B cell (primary cell): ENCODE data around the gene MYRFL. TPM values are rescaled to one million over a fixed set of nuclear protein-coding genes. Genes with fewer than 3 reads are reported as not detected.

Source experiments
- ATAC-seq: fragments of 200-7000 bp; cut with Tn5 transposase; one replicate; pipeline ENCODE4 v1.10.0; 2021; ENCODE audit warnings: low read depth, mild to moderate bottlenecking, moderate number of reproducible peaks, moderate library complexity
- CTCF ChIA-PET: fragments of 350-600 bp; sonication (Branson Sonifier 250); formaldehyde crosslinking; loops from one replicate; lab custom pipeline; 2021; ENCODE audit warnings: antibody characterized with exemption, inconsistent platforms; lab: Charles Lee
- POLR2A ChIA-PET: fragments of 350-600 bp; sonication (Branson Sonifier 250); formaldehyde crosslinking; loops from one replicate; lab custom pipeline; 2021; ENCODE audit warnings: antibody characterized with exemption; lab: Charles Lee
- DNase-seq: peaks from one replicate; pipeline ENCODE4 v3.0.0; 2013
- H2AFZ ChIP-seq: 2 replicates; pipeline ENCODE4 v1.6.1; 2012; ENCODE audit warnings: mild to moderate bottlenecking, low read depth, low read length; ENCODE audit not compliant: insufficient read depth, poor library complexity, severe bottlenecking
- H3K27ac ChIP-seq, 2 donors: 1 replicate in 1 of 2; 2 replicates in 1 of 2; pipeline ENCODE4 v1.5.1; 2012 to 2013; ENCODE audit warnings: low read length in 2 of 2, mild to moderate bottlenecking in 2 of 2, moderate library complexity in 1 of 2
- H3K27me3 ChIP-seq, 4 experiments: fragments of 200-600 bp in 1 of 4; sonication (generic) in 1 of 4; replicated peaks in 1 of 4; 1 replicate in 2 of 4; 2 replicates in 2 of 4; pipeline versions ENCODE4 v1.6.1 to v1.7.0; 2013 to 2016; ENCODE audit warnings: low read length in 3 of 4, mild to moderate bottlenecking in 2 of 4, mixed read lengths in 1 of 4, moderate library complexity in 1 of 4; ENCODE audit not compliant: insufficient read depth in 4 of 4, control insufficient read depth in 3 of 4; ENCODE audit errors: control extremely low read depth in 1 of 4
- H3K36me3 ChIP-seq, 2 experiments: replicated peaks in 1 of 2; 1 replicate in 1 of 2; 2 replicates in 1 of 2; pipeline versions ENCODE4 v1.6.1 to v1.7.1; 2013; ENCODE audit warnings: low read length in 1 of 2; ENCODE audit not compliant: insufficient read depth in 2 of 2, control insufficient read depth in 1 of 2; ENCODE audit errors: control extremely low read depth in 1 of 2, extremely low read depth in 1 of 2
- H3K4me1 ChIP-seq, 2 donors: fragments of 200-600 bp in 1 of 2; sonication (generic) in 1 of 2; 1 replicate in 1 of 2; 2 replicates in 1 of 2; pipeline versions ENCODE4 v1.5.1 to v1.6.1; 2013 to 2017; ENCODE audit warnings: low read length in 2 of 2; ENCODE audit not compliant: control insufficient read depth in 2 of 2, insufficient read depth in 2 of 2
- H3K4me2 ChIP-seq: replicated peaks from 2 replicates; pipeline ENCODE3; 2012; ENCODE audit warnings: mild to moderate bottlenecking, low read depth, low read length; ENCODE audit not compliant: poor library complexity, severe bottlenecking
- H3K4me3 ChIP-seq, 5 experiments: fragments of 200-600 bp in 1 of 5; sonication (generic) in 1 of 5; 1 replicate in 3 of 5; 2 replicates in 2 of 5; pipeline versions ENCODE4 v1.5.1 to v1.7.0; 2011 to 2016; ENCODE audit warnings: low read length in 4 of 5, mild to moderate bottlenecking in 4 of 5, low read depth in 2 of 5, control low read depth in 1 of 5, moderate library complexity in 1 of 5; ENCODE audit not compliant: insufficient read depth in 1 of 5; ENCODE audit errors: control extremely low read depth in 1 of 5, extremely low read depth in 1 of 5
- H3K79me2 ChIP-seq: fragments of 200-600 bp; sonication (generic); one replicate; pipeline ENCODE4 v1.6.0; 2016; ENCODE audit warnings: low read length; ENCODE audit not compliant: control insufficient read depth, insufficient read depth
- H3K9ac ChIP-seq: fragments of 200-600 bp; sonication (generic); 2 replicates; pipeline ENCODE4 v1.6.1; 2017; ENCODE audit warnings: mild to moderate bottlenecking, low read length, moderate library complexity
- H3K9me3 ChIP-seq, 3 donors: one replicate each; pipeline versions ENCODE4 v1.6.1 to v1.7.1; 2013; ENCODE audit warnings: low read length in 2 of 3; ENCODE audit not compliant: control insufficient read depth in 2 of 3, insufficient read depth in 1 of 3; ENCODE audit errors: control extremely low read depth in 1 of 3
- H4K20me1 ChIP-seq: 2 replicates; pipeline ENCODE4 v1.6.0; 2012; ENCODE audit warnings: mild to moderate bottlenecking, low read length; ENCODE audit not compliant: insufficient read depth, control insufficient read depth, poor library complexity, severe bottlenecking
- H3K27ac Mint-ChIP-seq: one replicate; pipeline ENCODE4 v1.8.0; 2021; ENCODE audit warnings: mixed read lengths
- H3K27me3 Mint-ChIP-seq: one replicate; pipeline ENCODE4 v1.8.0; 2021; ENCODE audit warnings: mixed read lengths
- H3K4me1 Mint-ChIP-seq: one replicate; pipeline ENCODE4 v1.8.0; 2021; ENCODE audit warnings: mixed read lengths
- H3K4me3 Mint-ChIP-seq: one replicate; pipeline ENCODE4 v1.8.0; 2021; ENCODE audit warnings: mixed read lengths
- H3K9me3 Mint-ChIP-seq: one replicate; pipeline ENCODE4 v1.8.0; 2022; ENCODE audit warnings: mixed read lengths; ENCODE audit not compliant: insufficient read depth
- CTCF ChIP-seq: fragments of 200-600 bp; IDR thresholded peaks from one replicate; pipeline ENCODE4 v1.8.0; 2022; ENCODE audit warnings: antibody characterized with exemption, mild to moderate bottlenecking
- EZH2 ChIP-seq: IDR thresholded peaks from 2 replicates; pipeline ENCODE4 v1.6.1; 2012; ENCODE audit warnings: borderline replicate concordance, low read depth, mild to moderate bottlenecking, moderate library complexity, low read length; ENCODE audit not compliant: insufficient read depth, poor library complexity, severe bottlenecking
- WGBS: methylation state at CpG from one replicate; pipeline ENCODE4 v1.1.5; 2013; ENCODE audit warnings: missing lambda C conversion rate; ENCODE audit not compliant: insufficient coverage; 5-methylcytosine and 5-hydroxymethylcytosine counted together
- intact Hi-C: fragments of 100-400 bp; cut with micrococcal nuclease; formaldehyde crosslinking; loops from one replicate; pipeline ENCODE4 v1.10.0; 2022
- polyA plus RNA-seq: library from polyadenylated mRNA; depleted of rRNA; stranded (reverse); fragments of >200 nt; gene quantifications from 2 replicates; pipeline ENCODE4 v1.2.3, GENCODE V29; 2012
- total RNA-seq, 2 donors: library from RNA; stranded (reverse); fragments of 120-200 nt in 1 of 2; gene quantifications; 1 replicate in 1 of 2; 2 replicates in 1 of 2; pipeline versions ENCODE4 v1.2.3 to v1.2.4, GENCODE V29; 2013 to 2022

The MYRFL gene
- total and polyA plus RNA-seq, 2 donors (not counting 1 experiment from before 2014, with no cell fraction given): 0.28 TPM; not detected in 1

GRCh38 chr12:69948851-69949250, 123.8 kb downstream of the MYRFL start:
- POLR2A ChIA-PET: no interaction called here

GRCh38 chr12:69949311-69950002, 124.4 kb downstream of the MYRFL start:
- H4K20me1 ChIP-seq: no peaks in the 10 kb centered on the region
- peaks cover 4% of the 10 kb centered on the region for H3K9me3 Mint-ChIP-seq
- POLR2A ChIA-PET: no interaction called here
- H3K27me3 ChIP-seq: no peaks in the 10 kb centered on the region
- ATAC-seq (no peak), DNase-seq (no peak)
- no peaks in the 10 kb centered on the region for H3K27me3 Mint-ChIP-seq
- H3K27ac ChIP-seq: no peak overlapping the region
- H3K4me3 ChIP-seq: no peak overlapping the region
- CTCF ChIA-PET: no interaction called here
- no peaks in the 10 kb centered on the region for H3K36me3 ChIP-seq
- no peaks in the 10 kb centered on the region for H3K79me2 ChIP-seq
- no peak overlapping the region for H2AFZ ChIP-seq
- no peak overlapping the region for H3K9ac ChIP-seq
- H3K4me1 ChIP-seq: no peaks in the 10 kb centered on the region
- H3K4me2 ChIP-seq: no peak overlapping the region
- intact Hi-C loops: no loop called here
- TF ChIP-seq EZH2 (no peak), CTCF (no peak)
- H3K27ac Mint-ChIP-seq: no peak overlapping the region
- H3K4me1 Mint-ChIP-seq: no peaks in the 10 kb centered on the region
- no CpG with 5 or more reads among the region's 6 CpGs for WGBS
- no peak overlapping the region for H3K4me3 Mint-ChIP-seq
- no peaks in the 10 kb centered on the region for H3K9me3 ChIP-seq

More at GRCh38 chr12:69948851-69949250, 123.8 kb downstream of the MYRFL start:
- H3K27ac Mint-ChIP-seq: no peak overlapping the region
- H3K9me3 ChIP-seq: no peaks in the 10 kb centered on the region
- H3K79me2 ChIP-seq: no peaks in the 10 kb centered on the region
- no peaks in the 10 kb centered on the region for H3K27me3 ChIP-seq
- intact Hi-C loops: no loop called here
- no peaks in the 10 kb centered on the region for H4K20me1 ChIP-seq
- peaks cover 4% of the 10 kb centered on the region for H3K9me3 Mint-ChIP-seq
- no peak overlapping the region for H3K27ac ChIP-seq
- H3K4me3 Mint-ChIP-seq: no peak overlapping the region
- no peak for DNase-seq
- H3K27me3 Mint-ChIP-seq: no peaks in the 10 kb centered on the region
- H3K4me2 ChIP-seq: no peak overlapping the region
- no peak overlapping the region for H3K4me3 ChIP-seq
- no peak for ATAC-seq
- TF ChIP-seq EZH2: no peak
- TF ChIP-seq CTCF: no peak
- no peak overlapping the region for H2AFZ ChIP-seq
- CTCF ChIA-PET: no interaction called here
- no peak overlapping the region for H3K9ac ChIP-seq
- H3K36me3 ChIP-seq: no peaks in the 10 kb centered on the region
- no peaks in the 10 kb centered on the region for H3K4me1 Mint-ChIP-seq
- H3K4me1 ChIP-seq: no peaks in the 10 kb centered on the region
